GM15510 (cell line): ENCODE measurements around the gene LMX1B.

Experiments used
- POLR2A ChIP-seq: IDR thresholded peaks from 3 replicates; pipeline ENCODE4 v1.6.1; 2011; ENCODE audit warnings: borderline replicate concordance; ENCODE audit not compliant: insufficient read length; ENCODE audit errors: extremely low read depth

The LMX1B gene

DNA sequence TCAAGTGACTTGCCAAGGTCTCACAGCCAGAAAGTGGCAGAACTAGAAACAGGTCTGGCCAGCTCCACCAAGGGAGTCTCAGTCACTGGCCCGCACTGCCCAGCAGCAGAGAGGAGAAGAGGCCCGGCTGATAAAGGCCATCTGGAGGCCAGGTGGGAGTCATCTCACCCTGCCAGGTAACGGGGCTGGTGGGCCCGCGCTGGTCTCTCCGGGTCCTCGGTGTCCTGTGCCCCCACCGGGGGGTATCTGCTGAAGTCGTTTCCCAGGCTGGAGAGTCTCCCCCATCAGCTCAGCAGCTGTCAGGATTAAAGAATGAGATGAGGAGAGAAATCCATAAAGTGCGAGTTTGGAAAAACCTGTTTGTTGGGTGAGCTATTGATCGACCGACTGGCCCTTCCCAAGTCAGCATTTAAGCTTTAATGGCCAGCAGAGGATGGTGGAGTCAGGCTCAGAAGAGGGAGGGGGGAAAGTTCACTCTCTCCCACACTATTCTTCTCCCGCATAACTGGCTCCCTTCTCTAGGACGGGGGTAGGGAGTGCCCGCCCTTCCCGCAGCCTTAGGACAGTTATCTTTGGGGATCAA is 30.3 kb downstream of the LMX1B start:
- TF ChIP-seq POLR2A = no peak

DNA sequence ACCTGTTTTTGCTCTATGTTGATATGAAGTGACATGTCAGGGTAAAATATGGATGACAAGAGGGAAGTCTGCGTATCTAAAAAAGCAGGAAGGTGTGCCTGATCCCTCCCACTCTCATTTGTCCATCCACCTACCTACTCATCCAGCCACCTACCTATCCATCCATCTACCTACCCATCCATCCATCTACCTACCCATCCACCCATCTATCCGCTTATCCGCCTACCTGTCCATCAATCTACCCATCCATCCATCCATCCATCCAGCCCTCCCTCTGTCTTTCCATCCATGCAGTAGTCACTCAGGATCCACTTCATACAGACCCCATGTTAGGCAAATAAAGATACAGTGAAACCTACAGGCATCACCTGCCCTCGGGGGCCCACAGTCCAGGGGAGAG is 32.4 kb downstream of the LMX1B start:
- TF ChIP-seq POLR2A = no peak

DNA sequence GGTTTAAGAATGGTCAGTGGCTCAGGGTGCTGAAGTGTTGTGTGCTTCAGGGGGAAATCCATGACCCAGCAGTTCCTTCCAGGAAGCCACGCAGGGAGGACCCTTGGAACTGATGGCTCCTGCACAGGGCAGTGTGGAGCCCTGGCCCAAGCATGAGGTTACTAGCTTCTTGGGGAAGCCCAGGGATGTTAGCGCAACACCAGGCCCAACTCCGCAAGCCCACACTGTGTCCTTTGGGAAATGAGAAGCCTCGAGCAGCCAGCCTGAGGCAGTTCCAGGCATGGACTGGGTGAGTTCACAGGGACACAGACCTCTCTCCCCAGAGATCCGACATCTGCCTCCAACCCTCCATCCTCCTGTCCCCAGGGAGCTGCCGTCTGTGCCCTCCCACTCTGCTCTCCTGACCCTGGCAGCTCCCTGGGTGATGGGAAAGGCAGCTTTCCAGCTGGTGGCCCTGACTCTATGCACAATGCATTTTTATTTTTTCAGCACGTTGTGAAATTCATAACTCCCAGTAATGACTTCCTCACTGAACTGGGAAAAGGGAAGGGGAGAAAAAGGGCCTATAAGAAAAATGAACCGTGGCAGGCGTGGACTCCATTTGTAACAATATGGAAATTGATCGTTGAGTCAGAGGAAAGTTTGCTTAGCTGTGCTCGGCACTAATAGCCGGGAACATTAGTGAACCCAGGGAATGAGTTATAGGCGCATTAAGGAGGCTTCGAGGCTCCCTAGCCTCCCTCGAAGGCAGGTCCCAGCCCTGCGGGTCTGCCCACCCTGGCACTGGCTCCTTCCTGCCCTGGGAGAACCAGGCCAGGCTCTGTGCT is 34.1 kb downstream of the LMX1B start:
- TF ChIP-seq POLR2A = no peak

DNA sequence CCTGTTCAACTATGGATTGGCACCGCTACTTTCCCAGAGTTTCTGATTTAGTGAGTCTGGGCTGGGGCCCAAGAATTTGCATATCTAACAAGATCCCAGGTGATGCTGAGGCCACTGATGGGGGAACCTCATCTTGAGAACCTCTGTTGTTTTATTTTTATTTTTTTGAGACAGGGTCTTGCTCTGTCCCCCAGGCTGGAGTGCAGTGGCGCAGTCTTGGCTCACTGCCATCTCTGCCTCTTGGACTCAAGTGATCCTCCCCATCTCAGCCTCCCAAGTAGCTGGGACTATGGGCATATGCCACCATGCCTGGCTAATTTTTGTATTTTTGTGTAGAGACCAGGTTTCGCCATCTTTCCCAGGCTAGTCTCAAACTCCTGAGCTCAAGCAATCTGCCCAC is 35.7 kb downstream of the LMX1B start:
- no peak for TF ChIP-seq POLR2A

DNA sequence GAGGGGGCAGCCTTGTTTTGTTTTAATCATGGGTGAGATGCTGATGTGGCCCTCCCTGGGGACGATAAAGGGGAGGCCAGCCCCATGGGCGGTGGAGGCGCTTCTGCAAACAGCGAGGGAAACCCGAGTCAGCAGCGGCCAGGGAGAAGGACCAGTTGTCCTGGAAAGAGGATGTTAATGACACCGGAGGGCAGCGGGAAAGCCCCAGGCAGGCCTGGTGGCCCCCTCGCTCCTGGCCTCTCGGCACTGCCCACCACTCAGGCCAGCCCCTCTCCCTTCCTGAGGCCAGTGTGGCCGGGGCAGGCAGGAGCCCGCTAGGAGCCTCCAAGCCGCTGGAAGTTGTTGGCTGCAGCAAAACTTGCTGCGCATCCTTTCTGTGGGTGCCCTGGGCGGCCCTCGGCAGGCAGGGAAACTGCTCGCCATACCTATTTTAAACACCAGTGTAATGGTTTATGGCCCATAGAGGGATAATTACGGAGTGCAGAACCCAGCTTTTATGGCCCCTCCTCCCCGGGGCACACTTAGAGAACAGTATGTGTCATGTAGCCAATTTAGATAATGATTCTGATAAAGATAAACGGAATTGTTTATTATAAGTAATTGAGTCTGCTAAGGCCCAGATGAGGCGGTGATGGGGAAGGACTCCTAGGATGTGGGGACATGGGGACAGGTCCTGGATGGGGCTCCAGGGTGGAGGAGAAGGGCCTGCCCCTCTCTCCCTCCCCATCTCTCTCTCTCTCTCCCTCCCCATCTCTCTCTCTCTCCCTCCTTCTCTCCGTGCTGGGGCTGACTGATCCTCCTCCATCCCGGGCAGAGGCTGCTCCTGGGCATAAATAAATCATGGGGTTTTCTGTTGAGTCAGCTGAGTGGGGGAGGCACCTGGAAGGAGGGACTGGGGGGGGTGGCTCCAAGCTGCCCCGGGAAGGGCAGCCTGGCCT is 36.9 kb downstream of the LMX1B start:
- no peak for TF ChIP-seq POLR2A

DNA sequence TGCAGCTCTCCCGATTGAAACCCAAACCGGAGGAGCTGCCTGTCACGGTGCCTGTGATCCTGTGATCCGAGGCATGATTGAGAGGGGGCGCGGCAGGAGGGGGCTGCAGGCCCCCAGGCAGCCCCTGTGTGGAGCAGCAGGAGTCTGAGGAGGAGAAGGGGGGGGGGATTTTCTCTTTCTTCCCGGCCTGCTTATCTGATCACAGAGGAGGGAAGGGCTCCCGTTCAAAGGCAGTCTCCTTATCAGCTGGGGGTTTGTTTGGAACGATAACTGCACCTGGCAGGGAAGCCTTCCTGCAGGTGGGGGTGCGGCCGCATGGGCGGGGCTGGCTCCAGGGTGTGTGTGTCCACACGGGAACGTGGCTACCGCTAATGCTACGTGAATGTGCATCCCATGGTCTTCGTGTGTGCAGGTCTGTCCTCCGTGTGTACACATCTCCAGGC is 38.4 kb downstream of the LMX1B start:
- no peak for TF ChIP-seq POLR2A

DNA sequence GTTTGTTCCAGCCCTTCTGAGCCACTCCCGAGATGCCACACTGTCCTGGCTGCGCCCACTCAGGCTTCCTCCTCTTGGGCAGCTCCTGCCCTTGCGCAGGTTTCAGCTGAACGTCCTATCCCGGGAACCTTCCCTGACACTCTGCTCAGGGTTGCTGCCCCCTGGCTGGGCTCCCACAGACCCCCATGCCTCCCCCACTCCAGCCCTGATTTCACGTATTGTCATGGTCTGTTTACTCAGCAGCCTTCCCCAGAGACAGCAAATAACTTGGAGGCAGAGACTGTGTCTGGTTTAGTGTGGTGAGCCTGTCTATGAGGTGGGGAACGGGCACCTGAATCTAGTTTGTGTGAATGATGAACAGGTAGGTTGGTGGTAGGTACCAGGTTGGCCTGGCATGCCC is 40.4 kb downstream of the LMX1B start:
- TF ChIP-seq POLR2A = no peak

DNA sequence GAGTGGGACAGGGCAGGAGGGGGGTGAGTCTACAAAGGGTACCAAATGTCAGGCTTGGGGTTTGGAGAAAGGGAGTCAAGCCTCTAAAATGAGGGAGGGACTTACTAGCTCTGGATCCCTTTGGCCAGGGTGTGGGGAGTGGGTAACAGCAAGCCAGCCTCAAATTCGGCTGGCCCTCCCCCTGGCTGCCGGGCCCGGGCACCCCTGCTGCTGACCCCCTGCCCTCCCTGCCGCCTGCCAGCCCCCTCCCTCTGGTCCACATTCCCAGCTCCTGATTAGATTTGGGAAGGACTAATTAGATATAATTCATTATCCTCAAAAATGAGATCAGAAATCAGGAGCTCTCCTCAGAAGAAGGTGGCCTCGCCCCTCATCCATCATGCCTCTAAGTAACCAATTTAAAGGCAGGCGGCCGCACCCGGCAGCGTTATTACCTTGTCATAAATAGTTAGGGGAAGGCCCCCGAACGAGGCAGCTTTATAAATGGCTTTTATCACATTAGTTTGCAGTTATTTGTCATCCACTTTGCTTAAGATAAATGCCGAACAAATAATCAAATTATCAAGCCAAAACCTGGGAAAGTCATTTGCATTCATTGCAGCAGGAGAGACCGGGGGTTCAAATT is 44.6 kb downstream of the LMX1B start:
- no peak for TF ChIP-seq POLR2A

DNA sequence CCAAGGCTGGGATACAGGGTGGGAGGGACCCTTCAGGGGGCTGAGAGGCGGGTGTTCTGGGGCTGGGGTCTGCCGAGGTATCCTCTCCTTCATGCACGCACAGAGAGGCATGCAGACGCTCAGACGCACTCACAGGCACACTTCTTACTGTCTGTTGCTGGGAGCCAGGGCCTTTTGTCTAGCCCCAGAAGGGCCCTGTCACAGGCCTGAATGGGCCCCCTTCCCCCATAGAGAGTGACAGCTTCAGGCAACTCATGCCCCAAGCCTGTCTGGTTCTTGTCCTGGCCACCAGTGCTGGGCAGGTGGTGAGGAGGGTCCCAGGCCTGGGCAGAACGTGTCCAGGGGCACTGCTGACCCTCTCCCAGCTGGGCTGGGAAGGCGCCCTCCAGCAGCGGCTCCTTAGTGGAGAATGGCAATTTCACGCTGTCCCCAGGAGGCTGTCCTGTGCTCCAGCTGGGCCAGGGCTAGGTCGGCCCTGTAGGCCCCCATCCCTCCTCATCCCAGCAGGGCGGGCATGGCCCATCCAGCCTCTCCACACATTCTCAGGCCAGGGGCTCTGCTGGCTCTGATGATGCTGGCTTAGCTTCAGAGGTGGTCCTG is 45.3 kb downstream of the LMX1B start:
- no peak for TF ChIP-seq POLR2A

DNA sequence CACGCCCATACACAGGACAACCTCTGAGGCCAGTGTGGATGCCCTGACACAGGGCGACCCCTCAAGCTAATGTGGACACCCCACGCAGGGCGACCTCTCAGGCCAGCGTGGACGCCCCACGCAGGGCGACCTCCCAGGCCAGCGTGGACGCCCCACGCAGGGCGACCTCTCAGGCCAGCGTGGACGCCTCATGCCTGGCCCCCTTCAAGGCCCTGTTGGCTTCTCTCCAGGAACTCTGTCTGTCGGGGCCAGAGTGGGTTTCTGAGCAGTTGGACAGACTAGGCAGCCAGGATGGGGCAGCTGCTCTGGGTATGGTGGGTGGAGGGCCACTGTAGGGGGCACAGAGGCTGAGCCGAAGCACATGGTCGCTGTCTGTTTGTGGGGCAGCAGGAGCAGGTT is 47.4 kb downstream of the LMX1B start:
- no peak for TF ChIP-seq POLR2A

DNA sequence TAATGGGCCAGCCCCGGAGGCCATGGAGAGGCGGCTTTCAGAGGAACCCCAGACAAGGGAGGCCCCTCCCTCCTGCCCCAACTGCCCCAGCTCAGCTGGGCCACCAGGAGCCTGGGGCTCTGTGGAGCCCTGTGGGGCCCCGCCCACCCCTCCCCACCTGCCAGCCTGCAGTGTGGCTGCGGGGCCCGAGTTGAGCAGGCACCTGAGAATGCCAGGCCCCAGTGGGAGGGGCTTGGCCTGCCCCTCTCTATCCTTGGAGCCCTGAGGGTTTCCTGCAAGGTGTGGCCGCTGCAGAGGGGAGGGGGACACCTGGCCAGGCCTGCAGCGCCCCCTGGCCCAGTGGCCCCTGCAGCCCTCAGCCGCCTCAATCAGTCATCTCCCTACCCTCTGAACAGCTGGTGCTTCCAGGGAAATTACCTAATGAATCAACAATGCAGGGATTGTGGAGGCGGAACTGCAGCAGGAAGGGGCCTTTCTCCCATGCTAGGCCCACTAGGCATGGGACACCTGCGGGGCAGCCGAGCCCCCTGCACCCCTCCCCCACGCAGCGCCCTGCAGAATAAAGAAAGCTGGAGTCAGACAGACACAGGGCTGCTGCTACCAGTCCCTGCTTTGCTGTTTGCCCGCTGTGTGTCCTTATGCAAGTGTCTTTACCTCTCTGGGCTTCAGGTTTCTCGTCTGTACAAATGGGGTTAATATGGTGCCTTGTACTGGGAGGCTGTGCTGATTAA is 48.0 kb downstream of the LMX1B start:
- no peak for TF ChIP-seq POLR2A

DNA sequence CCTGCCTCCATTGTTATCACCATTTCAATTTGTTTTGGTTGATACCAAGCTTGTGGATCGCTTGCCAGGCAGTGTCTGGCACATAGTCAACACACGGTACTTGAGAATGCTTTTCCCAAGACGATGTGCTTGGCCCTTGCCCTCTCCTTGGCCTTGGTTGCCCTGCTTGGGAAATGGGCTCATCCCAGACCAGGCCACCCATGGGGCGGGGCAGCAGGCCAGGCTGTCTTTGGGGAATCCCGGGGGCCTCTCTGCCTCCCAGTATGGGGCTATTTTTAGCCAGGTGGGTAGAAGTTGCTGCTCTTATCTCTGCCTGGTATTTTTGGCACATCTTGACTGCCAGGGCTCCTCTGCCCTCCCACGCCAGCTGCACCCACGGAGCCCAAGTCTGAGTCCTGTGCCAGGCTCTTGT is 49.9 kb downstream of the LMX1B start:
- TF ChIP-seq POLR2A = no peak

DNA sequence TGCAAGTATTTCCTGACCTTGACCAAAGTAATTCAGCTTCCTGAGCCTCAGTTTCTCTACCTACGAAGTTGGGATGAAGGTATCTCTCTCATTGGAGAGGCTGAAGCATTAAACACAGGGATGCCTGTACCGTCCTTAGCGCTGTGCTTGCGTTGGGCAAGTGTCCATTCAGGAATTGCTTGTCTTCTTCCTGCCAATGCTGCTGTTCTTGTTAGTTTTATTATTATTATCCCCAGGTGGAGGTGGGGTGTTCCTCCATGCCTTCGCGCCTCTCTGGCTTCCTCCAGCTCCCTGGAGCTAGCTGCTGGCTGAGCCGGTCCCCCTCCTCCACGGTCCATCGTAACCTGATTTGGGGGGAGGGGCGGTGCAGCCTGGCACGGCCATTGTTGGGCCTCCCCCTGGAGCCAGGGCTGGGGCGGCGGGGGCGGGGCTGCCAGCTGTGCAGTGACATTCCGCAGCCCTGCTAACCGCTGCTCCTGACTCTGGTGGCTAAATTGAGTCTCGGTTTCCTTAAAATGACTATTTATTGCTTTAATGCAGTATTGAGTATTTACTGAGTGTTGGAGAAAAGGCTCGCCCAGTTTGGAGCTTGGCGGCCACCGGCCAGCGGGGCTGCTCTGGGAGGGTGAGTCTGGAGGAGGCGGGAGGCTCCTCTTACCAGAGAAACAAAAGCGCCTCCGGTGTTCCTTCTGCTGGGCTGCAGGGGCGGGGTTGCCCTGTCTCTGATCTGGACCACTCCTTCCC is 51.3 kb downstream of the LMX1B start:
- TF ChIP-seq POLR2A = no peak
